ENCODE data around the gene LGR6. TPM values are rescaled to one million over a fixed set of nuclear protein-coding genes. Genes with fewer than 3 reads are reported as not detected.
"Not testable (repeated sequence)": the region's sequence is repeated elsewhere in the genome, so short reads cannot be mapped to it uniquely, and the experiment has no call there.

The LGR6 gene
- total RNA-seq, 1 experiment from 2014 or later, result 0.08 TPM

DNA sequence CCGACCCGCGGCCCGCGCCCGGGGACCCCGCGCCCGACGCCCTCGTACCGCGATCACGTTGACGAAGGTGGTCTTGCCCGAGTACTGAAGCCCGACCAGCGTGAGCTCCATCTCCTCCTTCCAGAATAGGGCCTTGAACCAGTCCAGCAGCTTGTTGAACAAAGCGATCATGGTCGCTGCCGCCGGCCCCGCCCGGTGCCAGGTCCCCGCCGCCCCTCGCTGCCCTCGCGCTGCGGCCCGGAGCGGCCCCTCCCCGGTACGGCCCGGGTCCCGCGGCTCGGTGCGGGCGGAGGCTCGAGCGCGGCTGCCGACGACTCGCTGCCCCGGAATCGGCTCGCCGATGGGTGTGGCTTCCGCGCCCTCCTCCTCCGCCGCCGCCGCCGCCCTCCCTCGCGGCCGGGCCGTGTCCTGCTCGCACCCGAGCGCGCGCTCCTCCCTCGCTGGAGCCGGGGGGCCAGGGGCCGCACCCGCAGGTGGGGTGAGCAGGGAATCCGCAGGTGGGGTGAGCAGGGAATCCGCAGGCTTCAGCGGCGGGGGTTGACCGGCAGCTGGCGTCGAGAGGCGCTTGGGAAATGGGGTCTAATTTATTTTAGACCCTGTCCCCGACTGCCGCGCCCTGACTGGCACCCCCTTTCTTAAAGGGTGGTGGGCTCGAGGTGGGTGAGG lies 49.1 kb upstream of the LGR6 start, which contains the start of gene ARL8A:
Gene ARL8A (minus strand): TSS at position 336 of the 666 bp plus-strand sequence. CDS start 165 bp downstream, at position 171.
- ATAC-seq (peak; percentile 89), DNase-seq (ENCODE audit: low read depth, low spot score) (no peak)

DNA sequence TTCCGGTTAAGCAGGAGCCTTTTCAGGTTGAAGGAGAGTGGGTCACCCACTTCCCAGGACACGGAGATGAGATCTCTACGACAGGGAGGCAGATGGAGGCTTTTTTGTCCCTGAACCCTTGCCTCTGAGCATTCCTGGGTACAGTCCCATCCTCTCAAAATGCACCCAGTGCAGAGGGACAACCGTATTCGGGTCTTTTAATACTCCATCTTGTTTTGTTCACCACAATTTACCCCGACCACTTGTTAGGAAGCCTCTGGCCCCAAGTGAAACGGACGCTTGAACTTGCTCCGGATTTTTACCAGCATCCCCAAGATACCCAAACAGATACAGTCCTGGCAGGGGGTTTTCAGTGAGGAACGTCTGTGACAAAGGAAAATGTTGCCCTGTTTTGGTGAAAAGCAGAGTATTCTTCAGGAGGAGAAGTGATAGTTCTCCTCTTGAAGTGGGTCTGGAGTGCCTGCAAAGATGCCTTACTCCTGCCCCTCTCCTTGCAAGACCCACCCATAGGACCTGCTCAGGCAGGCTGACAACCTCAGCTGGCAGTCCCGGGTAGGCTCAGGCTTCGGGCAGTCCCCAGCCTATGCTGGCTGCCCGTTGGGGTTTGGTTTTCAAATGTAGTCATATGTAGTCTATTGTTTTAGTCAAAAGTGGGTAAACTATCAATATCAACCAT lies 48.4 kb upstream of the LGR6 start:
- no peak for DNase-seq (ENCODE audit: low read depth, low spot score)
- BruUV-seq (replicated peaks), result TSS peak; percentile 67
- ATAC-seq, result peak; percentile 39
- Histone ChIP-seq H3K4me3 (ENCODE audit: low read depth in 2 of 2, low read length in 2 of 2) (peak overlapping the region; percentile 65 to 85), H3K9me3 (ENCODE audit: control insufficient read depth, insufficient read depth, low read depth, low read length) (no peaks in the 10 kb centered on the region), H3K36me3 (ENCODE audit: control insufficient read depth, insufficient read depth, low read length) (peaks cover 2% of the 10 kb centered on the region; the same call in 1 of the 2 replicates), H3K27ac (ENCODE audit: low read length) (peak overlapping the region; percentile 89), H3K27me3 (ENCODE audit: control insufficient read depth, insufficient read depth, low read length) (no peaks in the 10 kb centered on the region), H3K4me1 (ENCODE audit: control insufficient read depth, insufficient read depth, low read length) (peaks cover 15% of the 10 kb centered on the region)
- ChIA-PET POLR2A (no interaction called here), CTCF (no interaction called here)
- no peak for TF ChIP-seq TCF7L2 (IDR thresholded peaks at IDR 0.05; ENCODE audit: low read depth, low read length)
- no peak for TF ChIP-seq SIN3A (IDR thresholded peaks at IDR 0.05; ENCODE audit: borderline replicate concordance, insufficient read depth, low read depth, low read length)
- TF ChIP-seq, protein P1, sequence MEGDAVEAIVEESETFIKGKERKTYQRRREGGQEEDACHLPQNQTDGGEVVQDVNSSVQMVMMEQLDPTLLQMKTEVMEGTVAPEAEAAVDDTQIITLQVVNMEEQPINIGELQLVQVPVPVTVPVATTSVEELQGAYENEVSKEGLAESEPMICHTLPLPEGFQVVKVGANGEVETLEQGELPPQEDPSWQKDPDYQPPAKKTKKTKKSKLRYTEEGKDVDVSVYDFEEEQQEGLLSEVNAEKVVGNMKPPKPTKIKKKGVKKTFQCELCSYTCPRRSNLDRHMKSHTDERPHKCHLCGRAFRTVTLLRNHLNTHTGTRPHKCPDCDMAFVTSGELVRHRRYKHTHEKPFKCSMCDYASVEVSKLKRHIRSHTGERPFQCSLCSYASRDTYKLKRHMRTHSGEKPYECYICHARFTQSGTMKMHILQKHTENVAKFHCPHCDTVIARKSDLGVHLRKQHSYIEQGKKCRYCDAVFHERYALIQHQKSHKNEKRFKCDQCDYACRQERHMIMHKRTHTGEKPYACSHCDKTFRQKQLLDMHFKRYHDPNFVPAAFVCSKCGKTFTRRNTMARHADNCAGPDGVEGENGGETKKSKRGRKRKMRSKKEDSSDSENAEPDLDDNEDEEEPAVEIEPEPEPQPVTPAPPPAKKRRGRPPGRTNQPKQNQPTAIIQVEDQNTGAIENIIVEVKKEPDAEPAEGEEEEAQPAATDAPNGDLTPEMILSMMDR (IDR thresholded peaks at IDR 0.05), result no peak
- TF ChIP-seq POLR2AphosphoS5 (IDR thresholded peaks at IDR 0.05; ENCODE audit: low read depth, low read length), result no peak
- TF ChIP-seq, protein P2, sequence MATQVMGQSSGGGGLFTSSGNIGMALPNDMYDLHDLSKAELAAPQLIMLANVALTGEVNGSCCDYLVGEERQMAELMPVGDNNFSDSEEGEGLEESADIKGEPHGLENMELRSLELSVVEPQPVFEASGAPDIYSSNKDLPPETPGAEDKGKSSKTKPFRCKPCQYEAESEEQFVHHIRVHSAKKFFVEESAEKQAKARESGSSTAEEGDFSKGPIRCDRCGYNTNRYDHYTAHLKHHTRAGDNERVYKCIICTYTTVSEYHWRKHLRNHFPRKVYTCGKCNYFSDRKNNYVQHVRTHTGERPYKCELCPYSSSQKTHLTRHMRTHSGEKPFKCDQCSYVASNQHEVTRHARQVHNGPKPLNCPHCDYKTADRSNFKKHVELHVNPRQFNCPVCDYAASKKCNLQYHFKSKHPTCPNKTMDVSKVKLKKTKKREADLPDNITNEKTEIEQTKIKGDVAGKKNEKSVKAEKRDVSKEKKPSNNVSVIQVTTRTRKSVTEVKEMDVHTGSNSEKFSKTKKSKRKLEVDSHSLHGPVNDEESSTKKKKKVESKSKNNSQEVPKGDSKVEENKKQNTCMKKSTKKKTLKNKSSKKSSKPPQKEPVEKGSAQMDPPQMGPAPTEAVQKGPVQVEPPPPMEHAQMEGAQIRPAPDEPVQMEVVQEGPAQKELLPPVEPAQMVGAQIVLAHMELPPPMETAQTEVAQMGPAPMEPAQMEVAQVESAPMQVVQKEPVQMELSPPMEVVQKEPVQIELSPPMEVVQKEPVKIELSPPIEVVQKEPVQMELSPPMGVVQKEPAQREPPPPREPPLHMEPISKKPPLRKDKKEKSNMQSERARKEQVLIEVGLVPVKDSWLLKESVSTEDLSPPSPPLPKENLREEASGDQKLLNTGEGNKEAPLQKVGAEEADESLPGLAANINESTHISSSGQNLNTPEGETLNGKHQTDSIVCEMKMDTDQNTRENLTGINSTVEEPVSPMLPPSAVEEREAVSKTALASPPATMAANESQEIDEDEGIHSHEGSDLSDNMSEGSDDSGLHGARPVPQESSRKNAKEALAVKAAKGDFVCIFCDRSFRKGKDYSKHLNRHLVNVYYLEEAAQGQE (IDR thresholded peaks at IDR 0.05; ENCODE audit: insufficient read depth in 1 of 2, low read depth in 2 of 2, low read length in 1 of 2), result no peak
- in situ Hi-C loops (cut with HindIII; ENCODE audit: low pct_unique_long_range_greater_than_20kb, low sequenced_read_pairs), result no loop called here
- intact Hi-C loops (cut with micrococcal nuclease; ENCODE audit: unreplicated experiment), result no loop called here

More for the DNA sequence above, 49.1 kb upstream of the LGR6 start, which contains the start of gene ARL8A:
- in situ Hi-C loops (cut with HindIII; ENCODE audit: low pct_unique_long_range_greater_than_20kb, low sequenced_read_pairs) (no loop called here), intact Hi-C loops (cut with micrococcal nuclease; ENCODE audit: unreplicated experiment) (no loop called here)
- Histone ChIP-seq H3K36me3 (ENCODE audit: control insufficient read depth, insufficient read depth, low read length) (peaks cover 2% of the 10 kb centered on the region; the same call in 1 of the 2 replicates), H3K9me3 (ENCODE audit: control insufficient read depth, insufficient read depth, low read depth, low read length) (no peaks in the 10 kb centered on the region), H3K27me3 (ENCODE audit: control insufficient read depth, insufficient read depth, low read length) (no peaks in the 10 kb centered on the region), H3K27ac (ENCODE audit: low read length) (peak within 1 kb of the TSS; percentile 89), H3K4me3 (ENCODE audit: low read depth in 2 of 2, low read length in 2 of 2) (peak within 1 kb of the TSS; percentile 85 to 94), H3K4me1 (ENCODE audit: control insufficient read depth, insufficient read depth, low read length) (peaks cover 15% of the 10 kb centered on the region)
- POLR2A ChIA-PET, result no interaction called here
- BruUV-seq (replicated peaks), result no TSS peak
- TF ChIP-seq POLR2AphosphoS5 (IDR thresholded peaks at IDR 0.05; ENCODE audit: low read depth, low read length), result no peak
- TF ChIP-seq SIN3A (IDR thresholded peaks at IDR 0.05; ENCODE audit: borderline replicate concordance, insufficient read depth, low read depth, low read length), result no peak
- TF ChIP-seq, protein P2 (IDR thresholded peaks at IDR 0.05; ENCODE audit: insufficient read depth in 1 of 2, low read depth in 2 of 2, low read length in 1 of 2), result no peak
- TF ChIP-seq TCF7L2 (IDR thresholded peaks at IDR 0.05; ENCODE audit: low read depth, low read length), result no peak
- TF ChIP-seq, protein P1 (IDR thresholded peaks at IDR 0.05), result no peak
- CTCF ChIA-PET, result no interaction called here

DNA sequence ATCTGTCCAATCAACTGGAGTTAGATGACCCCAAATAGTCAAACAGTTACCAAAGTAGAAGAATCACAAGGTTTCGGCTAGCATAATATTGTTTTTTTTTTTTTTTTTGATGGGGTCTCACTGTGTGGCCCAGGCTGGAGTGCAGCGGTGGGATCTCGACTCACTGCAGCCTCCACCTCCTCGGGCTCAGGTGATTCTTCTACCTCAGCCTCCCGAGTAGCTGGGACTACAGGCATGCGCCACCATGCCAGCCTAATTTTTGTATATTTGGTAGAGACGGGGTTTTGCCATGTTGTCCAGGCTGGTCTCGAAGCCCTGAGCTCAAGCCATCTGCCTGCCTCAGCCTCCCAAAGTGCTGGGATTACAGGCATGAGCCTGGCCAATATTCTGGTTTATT lies 47.9 kb upstream of the LGR6 start:
- H3K36me3 ChIP-seq (ENCODE audit: control insufficient read depth, insufficient read depth, low read length); CTCF ChIA-PET; ATAC-seq; H3K4me3 ChIP-seq (ENCODE audit: low read depth in 2 of 2, low read length in 2 of 2); BruUV-seq (replicated peaks); H3K27ac ChIP-seq (ENCODE audit: low read length); intact Hi-C loops (cut with micrococcal nuclease; ENCODE audit: unreplicated experiment); H3K9me3 ChIP-seq (ENCODE audit: control insufficient read depth, insufficient read depth, low read depth, low read length); H3K27me3 ChIP-seq (ENCODE audit: control insufficient read depth, insufficient read depth, low read length); POLR2A ChIA-PET; in situ Hi-C loops (cut with HindIII; ENCODE audit: low pct_unique_long_range_greater_than_20kb, low sequenced_read_pairs); DNase-seq (ENCODE audit: low read depth, low spot score): not testable (repeated sequence)
- peaks cover 15% of the 10 kb centered on the region for H3K4me1 ChIP-seq (ENCODE audit: control insufficient read depth, insufficient read depth, low read length)

Data from Panc1 (cell line).